Measurements from ENCODE around the gene SMAD3. TPM values are rescaled to one million over a fixed set of nuclear protein-coding genes. Genes with fewer than 3 reads are reported as not detected.
A peak's percentile ranks its signal among the peaks of the same experiment; 100 is the strongest.

Gene SMAD3
- total RNA-seq, 1 donor from 2014 or later, result 12.5 TPM

DNA sequence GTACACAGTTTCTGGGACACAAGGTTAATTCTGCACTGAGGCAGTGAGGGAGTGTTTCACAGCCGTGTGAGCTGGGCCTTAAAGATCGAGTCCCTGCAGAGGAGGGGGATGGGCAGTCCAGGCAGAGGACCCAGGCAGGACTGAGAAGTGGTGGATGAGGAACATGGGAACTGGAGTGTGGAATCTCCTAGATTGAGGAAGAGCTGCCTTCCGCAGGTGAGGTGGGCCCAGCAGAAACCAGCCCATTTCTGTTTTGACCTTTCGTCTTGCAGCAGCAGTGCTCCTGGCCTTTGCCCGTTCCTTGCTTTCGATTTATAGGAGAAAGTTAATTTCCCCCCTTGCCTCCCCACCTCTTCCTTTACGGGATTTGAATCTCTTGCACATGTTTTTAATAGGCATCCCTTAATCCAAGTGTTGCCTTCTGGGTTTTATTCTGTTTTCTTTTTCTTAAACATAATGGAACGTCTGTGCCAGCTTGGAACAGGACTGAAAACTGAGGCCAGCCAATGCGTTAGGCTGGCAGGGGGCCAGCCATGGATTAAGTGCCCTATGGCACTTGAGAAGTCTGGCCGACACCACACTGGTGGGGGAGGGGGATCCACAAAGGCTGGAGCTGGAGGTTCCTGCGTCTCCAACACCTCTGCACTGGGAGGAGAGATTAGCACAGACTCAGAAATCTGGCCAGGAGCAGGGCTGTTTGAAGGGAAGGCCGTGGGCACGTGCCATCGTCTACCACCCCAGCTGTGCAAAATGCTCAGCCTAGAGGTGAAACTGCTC is 111.0 kb downstream of the SMAD3 start:
- no peak overlapping the region for H2AFZ ChIP-seq (replicated peaks)
- peak overlapping the region; percentile 43 for H3K4me2 ChIP-seq
- peaks cover 2% of the 10 kb centered on the region for H3K27me3 Mint-ChIP-seq (ENCODE audit: insufficient read depth, low read depth)
- no peaks in the 10 kb centered on the region for H3K9me3 ChIP-seq (ENCODE audit: low read depth)
- DNase-seq (ENCODE audit: low spot score), result peak; percentile 57
- H4K20me1 ChIP-seq (ENCODE audit: low read depth), result peaks cover 5% of the 10 kb centered on the region
- no peak overlapping the region for H3K27ac ChIP-seq
- no peaks in the 10 kb centered on the region for H3K36me3 ChIP-seq
- peaks cover 55% of the 10 kb centered on the region for H3K36me3 Mint-ChIP-seq
- H3K4me3 Mint-ChIP-seq, result peak overlapping the region; percentile 25
- H3K4me1 ChIP-seq, result peaks cover 14% of the 10 kb centered on the region
- H3K9ac ChIP-seq, result no peak overlapping the region
- H3K4me1 Mint-ChIP-seq, result peaks cover 28% of the 10 kb centered on the region
- no peaks in the 10 kb centered on the region for H3K9me3 Mint-ChIP-seq
- no peak overlapping the region for H3K4me3 ChIP-seq
- TF ChIP-seq EZH2phosphoT487 (IDR thresholded peaks at IDR 0.05), result no peak
- TF ChIP-seq, protein P1, sequence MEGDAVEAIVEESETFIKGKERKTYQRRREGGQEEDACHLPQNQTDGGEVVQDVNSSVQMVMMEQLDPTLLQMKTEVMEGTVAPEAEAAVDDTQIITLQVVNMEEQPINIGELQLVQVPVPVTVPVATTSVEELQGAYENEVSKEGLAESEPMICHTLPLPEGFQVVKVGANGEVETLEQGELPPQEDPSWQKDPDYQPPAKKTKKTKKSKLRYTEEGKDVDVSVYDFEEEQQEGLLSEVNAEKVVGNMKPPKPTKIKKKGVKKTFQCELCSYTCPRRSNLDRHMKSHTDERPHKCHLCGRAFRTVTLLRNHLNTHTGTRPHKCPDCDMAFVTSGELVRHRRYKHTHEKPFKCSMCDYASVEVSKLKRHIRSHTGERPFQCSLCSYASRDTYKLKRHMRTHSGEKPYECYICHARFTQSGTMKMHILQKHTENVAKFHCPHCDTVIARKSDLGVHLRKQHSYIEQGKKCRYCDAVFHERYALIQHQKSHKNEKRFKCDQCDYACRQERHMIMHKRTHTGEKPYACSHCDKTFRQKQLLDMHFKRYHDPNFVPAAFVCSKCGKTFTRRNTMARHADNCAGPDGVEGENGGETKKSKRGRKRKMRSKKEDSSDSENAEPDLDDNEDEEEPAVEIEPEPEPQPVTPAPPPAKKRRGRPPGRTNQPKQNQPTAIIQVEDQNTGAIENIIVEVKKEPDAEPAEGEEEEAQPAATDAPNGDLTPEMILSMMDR (IDR thresholded peaks at IDR 0.05), result no peak
- TF ChIP-seq EZH2 (IDR thresholded peaks at IDR 0.05), result no peak
- H3K27ac Mint-ChIP-seq, result peak overlapping the region; percentile 80
- no peaks in the 10 kb centered on the region for H3K79me2 ChIP-seq (ENCODE audit: low read depth)
- H3F3A ChIP-seq (ENCODE audit: low read depth), result no peaks in the 10 kb centered on the region
- no peaks in the 10 kb centered on the region for H3K27me3 ChIP-seq

DNA sequence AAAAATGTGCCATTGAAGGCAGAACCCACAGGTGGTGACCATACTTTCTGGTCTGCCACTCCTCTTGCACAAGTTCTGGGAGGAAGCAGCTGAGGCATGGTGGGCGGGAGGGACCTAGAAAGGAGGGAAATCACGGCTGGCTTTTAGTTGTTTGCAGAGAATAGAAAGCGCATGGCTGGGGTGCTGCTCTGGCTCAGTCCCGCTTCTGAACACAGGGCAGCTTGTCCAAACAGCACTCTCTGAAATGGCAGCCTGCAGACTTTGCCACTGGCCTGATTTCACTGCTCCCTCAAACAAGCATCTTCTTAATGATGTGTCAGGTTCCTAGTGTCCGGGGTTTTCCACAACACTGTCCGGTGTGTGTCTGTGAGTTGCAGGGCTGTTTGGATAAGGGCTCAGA is 112.3 kb downstream of the SMAD3 start:
- H3K4me1 ChIP-seq, result peaks cover 14% of the 10 kb centered on the region
- H3K9me3 ChIP-seq (ENCODE audit: low read depth), result no peaks in the 10 kb centered on the region
- H4K20me1 ChIP-seq (ENCODE audit: low read depth), result peaks cover 5% of the 10 kb centered on the region
- DNase-seq (ENCODE audit: low spot score), result no peak
- H3K36me3 ChIP-seq, result no peaks in the 10 kb centered on the region
- no peak overlapping the region for H3K4me3 ChIP-seq
- H3K9ac ChIP-seq, result no peak overlapping the region
- Mint-ChIP-seq H3K4me1 (peaks cover 28% of the 10 kb centered on the region), H3K27me3 (ENCODE audit: insufficient read depth, low read depth) (peaks cover 3% of the 10 kb centered on the region), H3K9me3 (no peaks in the 10 kb centered on the region), H3K4me3 (no peak overlapping the region), H3K27ac (no peak overlapping the region), H3K36me3 (peaks cover 54% of the 10 kb centered on the region)
- no peaks in the 10 kb centered on the region for H3K27me3 ChIP-seq
- H3F3A ChIP-seq (ENCODE audit: low read depth), result no peaks in the 10 kb centered on the region
- H3K79me2 ChIP-seq (ENCODE audit: low read depth), result no peaks in the 10 kb centered on the region
- no peak overlapping the region for H3K4me2 ChIP-seq
- no peak overlapping the region for H2AFZ ChIP-seq (replicated peaks)
- no peak overlapping the region for H3K27ac ChIP-seq
- no peak for TF ChIP-seq EZH2 (IDR thresholded peaks at IDR 0.05)
- TF ChIP-seq EZH2phosphoT487 (IDR thresholded peaks at IDR 0.05), result no peak
- TF ChIP-seq, protein P1 (IDR thresholded peaks at IDR 0.05), result no peak

DNA sequence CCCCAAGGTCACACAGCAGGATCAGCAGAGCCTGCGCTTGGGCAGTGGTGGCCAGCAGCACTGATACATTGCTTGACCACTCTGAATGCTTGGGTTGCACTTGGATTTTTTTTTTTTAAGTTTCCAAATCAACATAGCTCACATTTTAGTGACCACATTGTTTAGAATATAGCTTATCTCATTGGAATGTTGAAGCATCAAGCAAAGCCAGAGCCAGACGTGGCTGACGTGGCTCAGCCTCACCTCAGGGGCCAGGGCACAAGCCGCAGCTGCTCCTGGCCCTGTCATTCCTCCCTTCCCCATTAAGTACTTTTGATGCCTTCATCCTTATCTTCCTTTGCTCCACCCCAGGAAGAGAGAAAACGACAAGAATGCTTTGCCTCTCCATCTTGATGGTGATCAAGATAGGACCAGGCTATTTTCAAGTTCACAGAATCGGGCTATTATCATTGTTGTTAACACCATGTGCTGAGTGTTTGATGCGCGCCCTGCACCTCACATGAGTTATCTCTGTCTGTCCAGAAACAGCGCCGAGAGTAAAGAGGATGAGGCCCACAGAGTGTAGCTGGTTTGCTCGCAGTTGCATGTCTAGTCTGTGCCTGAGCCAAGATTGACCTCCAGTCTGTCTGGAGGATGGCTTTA is 113.3 kb downstream of the SMAD3 start:
- H3K4me1 Mint-ChIP-seq, result peaks cover 31% of the 10 kb centered on the region
- no peaks in the 10 kb centered on the region for H3K9me3 Mint-ChIP-seq
- Histone ChIP-seq H3K27ac (no peak overlapping the region), H3F3A (ENCODE audit: low read depth) (no peaks in the 10 kb centered on the region), H4K20me1 (ENCODE audit: low read depth) (peaks cover 5% of the 10 kb centered on the region), H2AFZ (replicated peaks) (no peak overlapping the region), H3K36me3 (no peaks in the 10 kb centered on the region), H3K9ac (no peak overlapping the region), H3K79me2 (ENCODE audit: low read depth) (no peaks in the 10 kb centered on the region), H3K4me1 (peaks cover 14% of the 10 kb centered on the region), H3K4me3 (no peak overlapping the region), H3K27me3 (no peaks in the 10 kb centered on the region), H3K9me3 (ENCODE audit: low read depth) (no peaks in the 10 kb centered on the region), H3K4me2 (no peak overlapping the region)
- TF ChIP-seq EZH2phosphoT487 (IDR thresholded peaks at IDR 0.05) (no peak), EZH2 (IDR thresholded peaks at IDR 0.05) (no peak)
- TF ChIP-seq, protein P1 (IDR thresholded peaks at IDR 0.05), result no peak
- peaks cover 3% of the 10 kb centered on the region for H3K27me3 Mint-ChIP-seq (ENCODE audit: insufficient read depth, low read depth)
- no peak for DNase-seq (ENCODE audit: low spot score)
- H3K27ac Mint-ChIP-seq, result no peak overlapping the region
- H3K36me3 Mint-ChIP-seq, result peaks cover 50% of the 10 kb centered on the region
- H3K4me3 Mint-ChIP-seq, result no peak overlapping the region
